GM19240 (cell line): Measurements from ENCODE around the gene ACTRT1.

ENCODE experiments used
- DNase-seq: peaks from one replicate; pipeline ENCODE4 v3.0.0; 2011; ENCODE audit warnings: low spot score; ENCODE audit not compliant: insufficient read length

ACTRT1 gene

DNA sequence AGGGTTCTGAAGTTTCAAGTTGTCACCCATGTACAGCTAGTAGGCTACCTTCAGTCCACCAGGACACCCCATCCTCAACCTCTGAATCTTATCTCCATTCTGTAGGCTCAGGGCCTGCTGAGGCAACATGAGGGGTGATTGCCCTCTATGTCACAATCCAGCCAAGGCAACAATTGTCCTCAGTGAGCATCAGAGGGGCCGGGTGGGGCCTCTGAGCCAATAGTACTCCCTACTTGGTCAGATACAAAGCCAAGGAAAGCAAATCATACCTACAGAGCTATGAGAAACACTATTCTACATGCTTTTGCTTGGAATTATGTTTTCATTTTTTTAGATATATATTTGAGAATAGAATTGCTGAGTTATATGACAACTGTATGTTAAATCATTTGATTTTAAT, at the start of gene ACTRT1:
ACTRT1 (minus strand) TSS at position 101 of the 400 bp plus-strand sequence. CDS start 197 bp downstream, outside the sequence.
- DNase-seq: no peak

DNA sequence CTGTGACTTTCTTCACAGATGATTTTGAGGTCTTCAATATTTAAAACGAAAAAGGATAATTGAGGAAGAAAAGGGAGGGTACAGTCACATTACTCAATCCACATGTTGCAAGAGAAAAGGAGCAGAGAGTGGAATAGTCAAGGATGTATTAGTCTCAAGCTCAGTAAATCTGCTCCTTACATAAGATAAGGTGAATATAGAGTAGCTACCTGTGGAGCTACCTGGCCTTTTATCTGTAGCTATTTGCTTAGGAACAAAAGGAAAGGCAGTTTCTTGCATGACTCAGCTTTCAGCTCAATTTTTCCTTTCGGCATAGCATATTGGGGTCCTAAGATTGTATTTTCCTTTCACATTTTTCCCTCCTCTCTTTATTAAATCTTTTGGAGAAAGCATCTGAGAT, 26.3 kb upstream of the ACTRT1 start:
- DNase-seq: no peak

DNA sequence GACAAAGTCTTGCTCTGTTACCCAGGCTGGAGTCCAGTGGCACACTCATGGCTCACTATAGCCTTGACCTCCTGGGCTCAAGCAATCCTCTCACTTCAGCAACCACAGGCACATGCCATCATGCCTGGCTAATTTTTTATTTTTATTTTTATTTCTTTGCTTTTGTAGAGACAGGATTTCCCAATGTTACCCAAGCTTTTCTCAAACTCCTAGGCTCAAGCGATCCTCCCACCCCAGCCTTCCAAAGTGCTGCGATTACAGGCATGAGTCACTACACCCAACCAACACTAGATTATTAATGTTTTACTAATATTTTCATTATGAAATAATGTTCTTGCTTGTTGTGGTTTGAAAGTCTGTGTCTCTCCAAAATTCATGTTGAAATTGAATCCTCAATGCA, 5.2 kb upstream of the ACTRT1 start:
- no peak for DNase-seq

DNA sequence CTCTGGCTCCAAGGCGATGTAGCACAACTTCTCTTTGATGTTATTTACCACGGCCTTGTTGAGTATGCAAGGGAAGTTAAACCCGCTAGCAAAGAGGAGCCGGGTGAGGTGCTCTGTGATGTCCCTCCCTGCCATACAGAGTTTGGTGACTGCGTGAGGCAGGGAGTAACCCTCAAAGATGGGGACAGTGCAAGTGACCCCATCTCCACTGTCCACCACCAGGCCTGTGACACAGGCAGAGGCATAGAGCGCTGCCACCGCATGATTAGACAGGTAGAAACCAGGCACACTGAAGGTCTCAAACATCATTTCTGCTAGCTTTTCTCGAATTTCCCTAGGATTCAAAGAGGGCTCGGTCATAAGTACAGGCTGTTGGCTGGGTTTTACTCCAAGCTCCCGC, 677 bp downstream of the ACTRT1 start:
- DNase-seq: no peak

DNA sequence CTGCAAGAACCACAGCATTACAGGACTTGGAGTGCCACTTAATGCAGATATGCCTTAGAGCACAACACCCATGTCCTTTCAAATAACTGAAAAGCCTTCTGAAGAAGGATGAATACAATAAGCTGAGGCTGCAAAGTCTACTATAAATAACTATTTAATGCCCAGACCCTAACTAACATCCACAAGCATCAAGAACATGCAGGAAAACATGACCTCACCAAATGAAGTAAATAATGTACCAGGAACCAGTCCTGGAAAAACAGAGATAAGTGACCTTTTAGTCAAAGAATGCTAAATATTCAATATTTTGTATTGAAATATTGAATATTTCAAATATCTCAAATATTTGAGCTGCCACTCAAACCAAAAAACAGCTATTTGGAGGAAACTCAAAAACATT, 16.9 kb downstream of the ACTRT1 start:
- DNase-seq: no peak

DNA sequence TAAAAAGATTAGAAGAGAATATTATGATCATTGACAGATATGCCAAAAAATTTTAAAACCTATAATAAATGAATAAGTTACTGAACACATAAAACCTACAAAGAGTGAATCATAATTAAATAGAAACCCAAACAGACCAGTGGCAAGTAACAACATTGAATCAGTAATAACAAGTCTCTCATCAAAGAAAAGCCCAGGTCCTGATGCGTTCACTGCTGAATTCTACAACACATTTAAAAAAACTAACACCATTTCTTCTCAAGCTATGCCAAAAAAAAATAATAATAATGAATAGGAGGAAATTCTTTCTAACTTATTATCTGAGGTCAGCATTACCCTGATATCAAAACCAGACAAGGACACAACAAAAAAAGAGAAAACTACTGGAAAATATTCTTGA, 30.6 kb downstream of the ACTRT1 start:
- DNase-seq: no peak

DNA sequence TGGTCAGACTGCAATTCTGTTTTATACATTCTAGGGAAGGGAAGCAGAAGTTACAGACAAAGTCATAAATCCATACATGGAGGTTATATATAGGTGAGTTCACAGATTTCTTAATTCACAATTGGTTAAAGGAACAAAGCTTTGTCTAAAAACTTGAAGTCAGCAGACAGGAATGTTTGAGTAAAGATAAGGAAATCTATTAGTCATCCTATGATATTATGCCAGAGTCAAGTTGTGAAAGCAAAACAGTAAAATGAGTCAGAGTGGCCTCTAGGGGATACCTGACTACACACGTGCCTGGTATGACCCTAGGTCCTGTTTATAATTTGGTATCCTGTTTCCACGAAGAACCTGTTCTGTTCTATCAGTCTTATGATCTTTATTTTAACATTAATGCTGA, 31.5 kb downstream of the ACTRT1 start:
- DNase-seq: no peak

DNA sequence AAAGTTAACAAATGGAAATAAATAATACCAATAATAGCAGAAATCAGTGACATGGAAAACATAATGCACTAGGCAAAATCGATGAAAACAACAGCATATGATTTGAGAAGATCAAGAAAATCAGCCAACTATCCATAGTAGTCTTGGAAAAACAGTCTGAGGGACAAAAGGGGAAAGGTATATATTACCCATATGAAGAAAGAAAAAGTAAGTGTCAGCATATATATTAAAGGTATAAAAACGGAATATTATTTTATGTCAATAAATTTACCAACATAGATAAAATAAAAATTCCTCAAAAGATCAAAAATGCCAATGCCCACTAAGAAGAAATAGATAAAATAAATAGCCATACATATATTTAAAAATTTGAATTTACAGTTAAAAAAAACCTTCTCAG, 33.0 kb downstream of the ACTRT1 start:
- DNase-seq: no peak

DNA sequence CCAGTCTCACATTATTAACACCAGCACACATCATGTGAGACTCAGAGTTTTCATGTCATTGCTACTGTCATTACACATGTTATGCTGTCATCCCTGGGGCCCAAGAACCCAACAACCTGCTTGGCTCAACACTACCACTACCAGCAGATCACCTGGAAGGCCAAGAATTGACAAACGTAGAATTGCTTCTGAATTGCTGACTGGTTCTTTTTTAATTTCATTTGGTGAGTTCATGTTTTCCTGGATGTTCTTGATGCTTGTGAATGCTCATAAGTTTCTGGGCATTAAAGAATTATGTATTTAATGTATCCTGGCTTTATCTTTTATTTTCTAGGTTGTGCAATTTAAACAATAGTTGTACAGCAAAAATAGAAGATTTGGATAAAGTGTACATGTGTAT, 40.2 kb downstream of the ACTRT1 start:
- DNase-seq: no peak

DNA sequence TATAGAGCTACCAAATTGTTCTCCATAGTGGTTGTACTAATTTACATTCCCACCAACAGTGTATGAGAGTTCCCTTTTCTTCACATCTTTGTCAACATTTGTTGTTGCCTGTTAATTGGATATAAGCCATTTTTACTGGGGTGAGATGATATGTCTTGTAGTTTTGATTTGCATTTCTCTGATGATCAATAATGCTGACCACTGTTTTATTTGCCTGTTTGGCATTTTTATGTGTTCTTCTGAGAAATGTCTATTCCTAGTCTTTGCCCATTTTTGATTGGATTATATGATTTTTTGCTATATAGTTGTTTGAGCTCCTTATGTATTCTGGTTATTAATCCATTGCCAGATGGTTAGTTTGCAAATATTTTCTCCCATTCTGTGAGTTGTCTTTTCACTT, 44.3 kb downstream of the ACTRT1 start:
- no peak for DNase-seq
